PC-3 (cell line): Measurements from ENCODE around the gene DSC2. TPM values are rescaled to one million over a fixed set of nuclear protein-coding genes. Genes with fewer than 3 reads are reported as not detected.
"Not testable (repeated sequence)": the region's sequence is repeated elsewhere in the genome, so short reads cannot be mapped to it uniquely, and the experiment has no call there.

Source experiments
- ATAC-seq: fragments of 200-7000 bp; cut with Tn5 transposase; 2 replicates; pipeline ENCODE4 v1.9.1; 2020; ENCODE audit warnings: mild to moderate bottlenecking, moderate library complexity
- BruUV-seq: library from RNA; stranded (reverse); fragments of 400-500 nt; replicated peaks from 2 replicates; lab custom pipeline; 2021; lab: Mats Ljungman, UMichigan
- CTCF ChIA-PET: fragments of 300-600 bp; sonication (Branson Sonifier 250); formaldehyde crosslinking; loops from one replicate; lab custom pipeline; 2022; ENCODE audit warnings: antibody characterized with exemption; lab: Charles Lee
- POLR2A ChIA-PET: fragments of 300-600 bp; sonication (Branson Sonifier 250); formaldehyde crosslinking; loops from one replicate; lab custom pipeline; 2022; ENCODE audit warnings: antibody characterized with exemption; ENCODE audit not compliant: unreplicated experiment; lab: Charles Lee
- DNase-seq: peaks from one replicate; pipeline ENCODE4 v3.0.0-alpha.2; 2015
- H2AFZ ChIP-seq: fragments of 300-600 bp; sonication (generic); 2 replicates; pipeline ENCODE4 v1.6.0; 2016; ENCODE audit warnings: antibody characterized with exemption, low read length
- H3F3A ChIP-seq: fragments of 300-600 bp; sonication (generic); one replicate; pipeline ENCODE4 v1.6.0; 2017; ENCODE audit warnings: antibody characterized with exemption, low read length, control low read depth, mild to moderate bottlenecking; ENCODE audit not compliant: unreplicated experiment
- H3K27ac ChIP-seq: fragments of 300-600 bp; sonication (generic); 2 replicates; pipeline ENCODE4 v1.5.1; 2016; ENCODE audit warnings: mild to moderate bottlenecking, low read length
- H3K27me3 ChIP-seq: fragments of 300-600 bp; sonication (generic); 2 replicates; pipeline ENCODE4 v1.6.1; 2016; ENCODE audit warnings: low read length, mixed read lengths
- H3K36me3 ChIP-seq: fragments of 300-600 bp; sonication (generic); 2 replicates; pipeline ENCODE4 v1.6.1; 2016; ENCODE audit warnings: low read depth, mixed run types, low read length, mixed read lengths
- H3K4me1 ChIP-seq: fragments of 300-600 bp; sonication (generic); 2 replicates; pipeline ENCODE4 v1.5.1; 2016; ENCODE audit warnings: low read length; ENCODE audit not compliant: insufficient read depth
- H3K4me2 ChIP-seq: fragments of 300-600 bp; sonication (generic); 2 replicates; pipeline ENCODE4 v1.6.0; 2016; ENCODE audit warnings: low read length
- H3K4me3 ChIP-seq: fragments of 300-600 bp; sonication (generic); 2 replicates; pipeline ENCODE4 v1.5.1; 2016; ENCODE audit warnings: mild to moderate bottlenecking, low read length, mixed read lengths
- H3K79me2 ChIP-seq: fragments of 300-600 bp; sonication (generic); 2 replicates; pipeline ENCODE4 v1.6.1; 2017; ENCODE audit warnings: low read length, mixed read lengths
- H3K9ac ChIP-seq: fragments of 300-600 bp; sonication (generic); 2 replicates; pipeline ENCODE4 v1.6.0; 2016; ENCODE audit warnings: mild to moderate bottlenecking, low read length
- H3K9me2 ChIP-seq: fragments of 300-600 bp; sonication (generic); replicated peaks from 2 replicates; pipeline ENCODE4 v1.6.1; 2016; ENCODE audit warnings: mixed run types, low read length, mixed read lengths
- H3K9me3 ChIP-seq: fragments of 300-600 bp; sonication (generic); 2 replicates; pipeline ENCODE4 v1.6.1; 2016; ENCODE audit warnings: low read length, mixed read lengths
- H4K20me1 ChIP-seq: fragments of 300-600 bp; sonication (generic); 2 replicates; pipeline ENCODE4 v1.6.1; 2016; ENCODE audit warnings: low read length, mixed read lengths
- CTCF ChIP-seq: fragments of 300-600 bp; sonication (generic); conservative IDR thresholded peaks from 2 replicates; pipeline ENCODE4 v1.5.1; 2017; ENCODE audit warnings: antibody characterized with exemption, low read depth, mild to moderate bottlenecking, low read length
- EZH2 ChIP-seq: fragments of 300-600 bp; sonication (generic); IDR thresholded peaks from one replicate; pipeline ENCODE4 v1.6.1; 2017; ENCODE audit warnings: antibody characterized with exemption, mild to moderate bottlenecking, low read length; ENCODE audit not compliant: unreplicated experiment
- EZH2phosphoT487 ChIP-seq: fragments of 300-600 bp; sonication (generic); IDR thresholded peaks from 2 replicates; pipeline ENCODE4 v1.6.1; 2018; ENCODE audit warnings: mild to moderate bottlenecking, antibody characterized with exemption, low read length, borderline replicate concordance
- intact Hi-C: fragments of 100-400 bp; cut with micrococcal nuclease; formaldehyde crosslinking; loops from 2 replicates; pipeline ENCODE4 v1.9.0; 2023
- total RNA-seq: library from RNA; depleted of rRNA; stranded (reverse); fragments of >200 nt; gene quantifications from 2 replicates; pipeline ENCODE4 v1.2.3, GENCODE V29; 2014

DSC2 gene
- total RNA-seq, 1 experiment from 2014 or later, result 4.8 TPM

- Histone ChIP-seq H3K36me3 (no peaks in the 10 kb centered on the region), H3F3A (no peaks in the 10 kb centered on the region), H2AFZ (peak overlapping the region; percentile 77), H3K27ac (peak overlapping the region; percentile 63), H3K4me2 (peak overlapping the region; percentile 84), H3K27me3 (no peaks in the 10 kb centered on the region), H3K79me2 (peaks cover 42% of the 10 kb centered on the region), H3K4me1 (peaks cover 37% of the 10 kb centered on the region), H3K9ac (peak overlapping the region; percentile 79), H3K4me3 (peak overlapping the region; percentile 77), H3K9me2 (no peaks in the 10 kb centered on the region), H4K20me1 (no peaks in the 10 kb centered on the region), H3K9me3 (no peaks in the 10 kb centered on the region)
- ChIA-PET CTCF (interaction anchor here (0.6 kb wide), 1 partner anchor 62 kb away, joined by 3 read pairs; no protein-coding TSS in a partner anchor), POLR2A (interaction anchor here (0.5 to 0.7 kb wide), 5 partner anchors 16 to 211 kb away, joined by 3 to 4 read pairs (median 3); no protein-coding TSS in a partner anchor)
- peak; percentile 18; the same call in 1 of the 2 replicates for ATAC-seq
- intact Hi-C loops, result loop anchor here (1.0 to 5.0 kb wide), 3 partner anchors 147 to 202 kb away; no protein-coding TSS in a partner anchor
- no peak for TF ChIP-seq EZH2phosphoT487
- no peak for TF ChIP-seq CTCF
- no peak for TF ChIP-seq EZH2
- peak; percentile 60 for DNase-seq
- BruUV-seq, result no TSS peak
These were observed 61.4 kb downstream of the DSC2 start for GRCh38 chr18:31040686-31041270.

GRCh38 chr18:31039426-31039825 is 62.8 kb downstream of the DSC2 start:
- Histone ChIP-seq H3K9me2 (no peaks in the 10 kb centered on the region), H3K9ac (no peak overlapping the region), H4K20me1 (no peaks in the 10 kb centered on the region), H3K36me3 (no peaks in the 10 kb centered on the region), H3K79me2 (peaks cover 42% of the 10 kb centered on the region), H2AFZ (0 out of 2 replicates have a peak overlapping the region, but pooled peaks have one; percentile 24), H3K4me1 (peaks cover 25% of the 10 kb centered on the region), H3K4me2 (peak overlapping the region; percentile 84), H3K27ac (peak overlapping the region; percentile 21; the same call in 1 of the 2 replicates), H3K9me3 (no peaks in the 10 kb centered on the region), H3F3A (no peaks in the 10 kb centered on the region), H3K27me3 (no peaks in the 10 kb centered on the region), H3K4me3 (peak overlapping the region; percentile 77; the same call in 1 of the 2 replicates)
- BruUV-seq, result no TSS peak
- intact Hi-C loops, result no loop called here
- ATAC-seq, result peak; percentile 7
- DNase-seq, result peak; percentile 64
- CTCF ChIA-PET, result no interaction called here
- POLR2A ChIA-PET, result interaction anchor here (0.5 to 0.6 kb wide), 3 partner anchors 54 to 137 kb away, joined by 3 to 4 read pairs (median 3); no protein-coding TSS in a partner anchor
- no peak for TF ChIP-seq EZH2
- TF ChIP-seq EZH2phosphoT487, result no peak
- TF ChIP-seq CTCF, result no peak

GRCh38 chr18:31037686-31038085 is 64.5 kb downstream of the DSC2 start:
- H3K27me3 ChIP-seq, H3K4me2 ChIP-seq, H3F3A ChIP-seq, H3K27ac ChIP-seq, H3K4me3 ChIP-seq, intact Hi-C loops, H4K20me1 ChIP-seq, H3K9me3 ChIP-seq, H3K9me2 ChIP-seq, CTCF ChIA-PET, H3K9ac ChIP-seq, DNase-seq, H2AFZ ChIP-seq, BruUV-seq, H3K36me3 ChIP-seq, POLR2A ChIA-PET, ATAC-seq: not testable (repeated sequence)
- Histone ChIP-seq H3K79me2 (peaks cover 35% of the 10 kb centered on the region), H3K4me1 (peaks cover 17% of the 10 kb centered on the region)
